Panc1 (cell line): ENCODE data around the gene PPP6R2. TPM values are rescaled to one million over a fixed set of nuclear protein-coding genes. Genes with fewer than 3 reads are reported as not detected.
"Not testable (repeated sequence)": the region's sequence is repeated elsewhere in the genome, so short reads cannot be mapped to it uniquely, and the experiment has no call there.

Experiments
- ATAC-seq: fragments of 200-7000 bp; cut with Tn5 transposase; 2 replicates; pipeline ENCODE4 v1.9.1; 2020; ENCODE audit warnings: mild to moderate bottlenecking, moderate library complexity
- BruUV-seq: library from RNA; stranded (reverse); fragments of 400-500 nt; replicated peaks from 2 replicates; lab custom pipeline; 2021; lab: Mats Ljungman, UMichigan
- CTCF ChIA-PET: fragments of 300-600 bp; sonication (Branson Sonifier 250); formaldehyde crosslinking; loops from one replicate; lab custom pipeline; 2022; ENCODE audit warnings: antibody characterized with exemption; lab: Charles Lee
- POLR2A ChIA-PET: fragments of 300-600 bp; sonication (Branson Sonifier 250); formaldehyde crosslinking; loops from one replicate; lab custom pipeline; 2022; ENCODE audit warnings: antibody characterized with exemption; lab: Charles Lee
- DNase-seq: peaks from one replicate; pipeline ENCODE4 v3.0.0-alpha.2; 2010; ENCODE audit warnings: low read depth, low spot score
- H3K27ac ChIP-seq: 2 replicates; pipeline ENCODE4 v1.5.1; 2011; ENCODE audit warnings: mild to moderate bottlenecking, low read length, inconsistent platforms
- H3K27me3 ChIP-seq: fragments of 200-500 bp; sonication (Bioruptor generic); 2 replicates; pipeline ENCODE4 v1.6.0; 2014; ENCODE audit warnings: low read length, inconsistent platforms; ENCODE audit not compliant: control insufficient read depth, insufficient read depth
- H3K36me3 ChIP-seq: fragments of 200-500 bp; sonication (Bioruptor generic); 2 replicates; pipeline ENCODE4 v1.5.1; 2014; ENCODE audit warnings: inconsistent platforms, mild to moderate bottlenecking, low read length, moderate library complexity; ENCODE audit not compliant: control insufficient read depth, insufficient read depth
- H3K4me1 ChIP-seq: 2 replicates; pipeline ENCODE4 v1.5.1; 2011; ENCODE audit warnings: inconsistent platforms, mild to moderate bottlenecking, low read length, moderate library complexity; ENCODE audit not compliant: control insufficient read depth, insufficient read depth
- H3K4me3 ChIP-seq, 2 experiments: 2 replicates each; pipeline ENCODE4 v1.5.1; 2011 to 2012; ENCODE audit warnings: low read depth in 2 of 2, low read length in 2 of 2, mild to moderate bottlenecking in 2 of 2, inconsistent platforms in 1 of 2, moderate library complexity in 1 of 2
- H3K9me3 ChIP-seq: fragments of 200-500 bp; sonication (Bioruptor generic); 2 replicates; pipeline ENCODE4 v1.5.1; 2014; ENCODE audit warnings: low read depth, mild to moderate bottlenecking, inconsistent platforms, low read length, moderate library complexity; ENCODE audit not compliant: control insufficient read depth, insufficient read depth
- POLR2AphosphoS5 ChIP-seq: IDR thresholded peaks from 2 replicates; pipeline ENCODE4 v1.6.1; 2012; ENCODE audit warnings: mild to moderate bottlenecking, low read depth, low read length, moderate library complexity
- SIN3A ChIP-seq: IDR thresholded peaks from 2 replicates; pipeline ENCODE4 v1.6.1; 2012; ENCODE audit warnings: low read depth, mild to moderate bottlenecking, low read length, moderate library complexity, borderline replicate concordance; ENCODE audit not compliant: insufficient read depth
- TCF7L2 ChIP-seq: IDR thresholded peaks from 2 replicates; pipeline ENCODE4 v1.6.1; 2011; ENCODE audit warnings: mild to moderate bottlenecking, low read depth, low read length, inconsistent platforms
- in situ Hi-C: cut with HindIII; loops from 2 replicates; pipeline ENCODE4 v1.10.0; 2016; ENCODE audit warnings: low sequenced_read_pairs, low pct_unique_long_range_greater_than_20kb
- intact Hi-C: fragments of 100-400 bp; cut with micrococcal nuclease; formaldehyde crosslinking; loops from one replicate; pipeline ENCODE4 v1.10.0; 2022; ENCODE audit not compliant: unreplicated experiment
- total RNA-seq: library from RNA; stranded (reverse); gene quantifications from one replicate; pipeline ENCODE4 v1.2.1, GENCODE V29; 2021; ENCODE audit not compliant: unreplicated experiment
- TF ChIP-seq, protein P1 (sequence below): fragments of 450-650 bp; IDR thresholded peaks from 2 replicates; pipeline ENCODE4 v1.5.1; 2017; ENCODE audit warnings: mild to moderate bottlenecking
- TF ChIP-seq, protein P2 (sequence below), 2 experiments: IDR thresholded peaks; 2 replicates each; pipeline ENCODE4 v1.6.1; 2011 to 2012; ENCODE audit warnings: low read depth in 2 of 2, control low read depth in 1 of 2, low read length in 1 of 2, mild to moderate bottlenecking in 1 of 2, moderate library complexity in 1 of 2; ENCODE audit not compliant: insufficient read depth in 1 of 2

Gene PPP6R2
- total RNA-seq, 1 experiment from 2014 or later, result 52.8 TPM

DNA sequence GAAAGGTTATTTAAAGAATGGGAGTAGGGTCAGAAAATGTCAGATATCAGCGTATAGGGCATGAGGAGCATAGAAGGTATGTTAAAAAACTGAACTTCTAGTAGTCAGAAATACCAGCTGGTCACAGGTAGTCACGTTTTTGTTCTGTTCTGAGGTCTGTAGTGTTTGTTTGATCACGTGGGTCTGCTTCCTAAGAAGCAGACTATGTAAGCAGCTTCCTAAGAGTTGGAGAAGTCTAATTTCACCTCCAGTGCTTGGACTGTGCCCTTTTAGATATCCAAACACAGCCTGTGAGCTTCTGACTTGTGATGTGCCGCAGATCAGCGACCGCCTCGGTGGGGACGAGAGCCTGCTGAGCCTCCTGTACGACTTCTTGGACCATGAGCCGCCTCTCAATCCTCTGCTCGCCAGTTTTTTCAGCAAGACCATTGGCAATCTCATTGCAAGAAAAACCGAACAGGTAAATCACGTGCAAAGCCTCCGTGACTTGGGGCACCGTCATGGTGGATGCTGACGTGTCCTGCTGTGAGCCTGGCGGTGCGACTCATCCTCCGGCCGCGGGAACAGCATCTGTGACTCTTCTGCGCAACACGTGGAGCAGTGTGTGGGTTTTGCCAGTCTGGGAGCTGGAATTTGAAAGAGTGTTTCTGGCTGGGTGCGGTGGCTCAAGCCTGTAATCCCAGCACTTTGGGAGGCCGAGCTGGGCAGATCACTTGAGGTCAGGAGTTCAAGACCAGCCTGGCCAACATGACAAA lies 63.5 kb downstream of the PPP6R2 start:
- no peaks in the 10 kb centered on the region for H3K9me3 ChIP-seq
- no peak for DNase-seq
- no TSS peak for BruUV-seq
- no peak overlapping the region for H3K27ac ChIP-seq
- H3K4me3 ChIP-seq, result no peak overlapping the region
- in situ Hi-C loops (no loop called here), intact Hi-C loops (no loop called here)
- H3K27me3 ChIP-seq, result no peaks in the 10 kb centered on the region
- H3K36me3 ChIP-seq, result peaks cover 2% of the 10 kb centered on the region; the same call in 1 of the 2 replicates
- TF ChIP-seq, protein P1, sequence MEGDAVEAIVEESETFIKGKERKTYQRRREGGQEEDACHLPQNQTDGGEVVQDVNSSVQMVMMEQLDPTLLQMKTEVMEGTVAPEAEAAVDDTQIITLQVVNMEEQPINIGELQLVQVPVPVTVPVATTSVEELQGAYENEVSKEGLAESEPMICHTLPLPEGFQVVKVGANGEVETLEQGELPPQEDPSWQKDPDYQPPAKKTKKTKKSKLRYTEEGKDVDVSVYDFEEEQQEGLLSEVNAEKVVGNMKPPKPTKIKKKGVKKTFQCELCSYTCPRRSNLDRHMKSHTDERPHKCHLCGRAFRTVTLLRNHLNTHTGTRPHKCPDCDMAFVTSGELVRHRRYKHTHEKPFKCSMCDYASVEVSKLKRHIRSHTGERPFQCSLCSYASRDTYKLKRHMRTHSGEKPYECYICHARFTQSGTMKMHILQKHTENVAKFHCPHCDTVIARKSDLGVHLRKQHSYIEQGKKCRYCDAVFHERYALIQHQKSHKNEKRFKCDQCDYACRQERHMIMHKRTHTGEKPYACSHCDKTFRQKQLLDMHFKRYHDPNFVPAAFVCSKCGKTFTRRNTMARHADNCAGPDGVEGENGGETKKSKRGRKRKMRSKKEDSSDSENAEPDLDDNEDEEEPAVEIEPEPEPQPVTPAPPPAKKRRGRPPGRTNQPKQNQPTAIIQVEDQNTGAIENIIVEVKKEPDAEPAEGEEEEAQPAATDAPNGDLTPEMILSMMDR, result no peak
- ChIA-PET POLR2A (no interaction called here), CTCF (no interaction called here)
- no peak for ATAC-seq
- no peaks in the 10 kb centered on the region for H3K4me1 ChIP-seq

DNA sequence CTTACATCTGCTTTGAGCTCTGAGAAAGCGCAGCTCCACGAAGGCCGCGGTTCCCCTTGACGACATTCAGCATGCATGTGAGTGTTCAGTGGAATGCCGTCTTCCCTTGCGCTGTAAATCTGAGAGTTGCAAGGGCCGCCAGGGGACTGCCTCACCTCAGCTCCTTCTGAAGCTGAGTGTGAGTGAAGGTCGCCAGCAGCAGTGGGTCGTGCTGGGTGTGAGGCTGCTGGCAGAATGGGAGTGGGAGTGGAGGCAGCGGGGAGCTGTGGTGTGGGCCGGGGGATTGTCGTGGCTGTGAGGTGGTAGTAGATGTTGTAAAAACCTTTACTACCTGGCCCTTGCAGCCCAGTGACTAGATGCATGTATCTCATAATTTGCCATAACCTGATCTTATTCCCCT lies 65.2 kb downstream of the PPP6R2 start:
- ChIA-PET CTCF (no interaction called here), POLR2A (no interaction called here)
- TF ChIP-seq POLR2AphosphoS5 (no peak), SIN3A (no peak), TCF7L2 (no peak)
- TF ChIP-seq, protein P2, sequence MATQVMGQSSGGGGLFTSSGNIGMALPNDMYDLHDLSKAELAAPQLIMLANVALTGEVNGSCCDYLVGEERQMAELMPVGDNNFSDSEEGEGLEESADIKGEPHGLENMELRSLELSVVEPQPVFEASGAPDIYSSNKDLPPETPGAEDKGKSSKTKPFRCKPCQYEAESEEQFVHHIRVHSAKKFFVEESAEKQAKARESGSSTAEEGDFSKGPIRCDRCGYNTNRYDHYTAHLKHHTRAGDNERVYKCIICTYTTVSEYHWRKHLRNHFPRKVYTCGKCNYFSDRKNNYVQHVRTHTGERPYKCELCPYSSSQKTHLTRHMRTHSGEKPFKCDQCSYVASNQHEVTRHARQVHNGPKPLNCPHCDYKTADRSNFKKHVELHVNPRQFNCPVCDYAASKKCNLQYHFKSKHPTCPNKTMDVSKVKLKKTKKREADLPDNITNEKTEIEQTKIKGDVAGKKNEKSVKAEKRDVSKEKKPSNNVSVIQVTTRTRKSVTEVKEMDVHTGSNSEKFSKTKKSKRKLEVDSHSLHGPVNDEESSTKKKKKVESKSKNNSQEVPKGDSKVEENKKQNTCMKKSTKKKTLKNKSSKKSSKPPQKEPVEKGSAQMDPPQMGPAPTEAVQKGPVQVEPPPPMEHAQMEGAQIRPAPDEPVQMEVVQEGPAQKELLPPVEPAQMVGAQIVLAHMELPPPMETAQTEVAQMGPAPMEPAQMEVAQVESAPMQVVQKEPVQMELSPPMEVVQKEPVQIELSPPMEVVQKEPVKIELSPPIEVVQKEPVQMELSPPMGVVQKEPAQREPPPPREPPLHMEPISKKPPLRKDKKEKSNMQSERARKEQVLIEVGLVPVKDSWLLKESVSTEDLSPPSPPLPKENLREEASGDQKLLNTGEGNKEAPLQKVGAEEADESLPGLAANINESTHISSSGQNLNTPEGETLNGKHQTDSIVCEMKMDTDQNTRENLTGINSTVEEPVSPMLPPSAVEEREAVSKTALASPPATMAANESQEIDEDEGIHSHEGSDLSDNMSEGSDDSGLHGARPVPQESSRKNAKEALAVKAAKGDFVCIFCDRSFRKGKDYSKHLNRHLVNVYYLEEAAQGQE (IDR thresholded peaks at IDR 0.05; ENCODE audit: insufficient read depth in 1 of 2, low read depth in 2 of 2, low read length in 1 of 2), result no peak
- TF ChIP-seq, protein P1, result no peak
- no peaks in the 10 kb centered on the region for H3K4me1 ChIP-seq
- ATAC-seq, result no peak
- no peaks in the 10 kb centered on the region for H3K9me3 ChIP-seq
- H3K36me3 ChIP-seq, result peaks cover 2% of the 10 kb centered on the region; the same call in 1 of the 2 replicates
- no peaks in the 10 kb centered on the region for H3K27me3 ChIP-seq
- no peak overlapping the region for H3K27ac ChIP-seq
- H3K4me3 ChIP-seq, result no peak overlapping the region
- no TSS peak for BruUV-seq
- intact Hi-C loops, result no loop called here
- no peak for DNase-seq
- in situ Hi-C loops, result no loop called here

DNA sequence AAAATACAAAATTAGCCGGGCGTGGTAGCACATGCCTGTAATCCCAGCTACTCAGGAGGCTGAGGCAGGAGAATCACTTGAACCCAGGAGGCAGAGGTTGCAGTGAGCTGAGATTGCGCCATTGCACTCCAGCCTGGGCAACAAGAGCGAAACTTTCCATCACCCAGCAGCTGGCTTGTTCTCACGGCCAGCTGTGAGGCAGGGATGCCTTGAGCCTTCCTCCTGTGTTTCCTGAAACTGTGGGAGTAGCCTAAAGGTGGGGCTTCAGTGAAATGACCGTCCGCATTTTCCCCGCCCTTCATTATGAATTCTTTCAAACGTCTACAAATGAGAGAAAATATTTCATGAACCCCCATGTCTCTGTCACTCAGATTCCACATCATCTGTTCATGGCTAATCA lies 65.8 kb downstream of the PPP6R2 start:
- BruUV-seq, intact Hi-C loops, DNase-seq, H3K9me3 ChIP-seq, in situ Hi-C loops, ATAC-seq, H3K36me3 ChIP-seq, H3K4me3 ChIP-seq, CTCF ChIA-PET, H3K4me1 ChIP-seq, H3K27ac ChIP-seq, H3K27me3 ChIP-seq, POLR2A ChIA-PET: not testable (repeated sequence)
